Left renal pelvis (tissue), 4 donors: ENCODE measurements around the gene MAGEA8. TPM values are rescaled to one million over a fixed set of nuclear protein-coding genes. Genes with fewer than 3 reads are reported as not detected.
"Not testable (repeated sequence)": the region's sequence is repeated elsewhere in the genome, so short reads cannot be mapped to it uniquely, and the experiment has no call there.

ENCODE experiments used
- DNase-seq, 4 donors: peaks; one replicate each; pipeline ENCODE4 v3.0.0-alpha.2; 2013; ENCODE audit warnings: low read depth in 4 of 4, low spot score in 3 of 4
- polyA plus RNA-seq, 4 donors: library from polyadenylated mRNA; unstranded; fragments of 120-200 nt; gene quantifications; one replicate each; pipeline ENCODE4 v1.2.1, GENCODE V29; 2013; ENCODE audit not compliant: insufficient read length in 4 of 4

The MAGEA8 gene
- polyA plus RNA-seq, 4 donors = 0.10 to 0.41 (median 0.18) TPM

DNA sequence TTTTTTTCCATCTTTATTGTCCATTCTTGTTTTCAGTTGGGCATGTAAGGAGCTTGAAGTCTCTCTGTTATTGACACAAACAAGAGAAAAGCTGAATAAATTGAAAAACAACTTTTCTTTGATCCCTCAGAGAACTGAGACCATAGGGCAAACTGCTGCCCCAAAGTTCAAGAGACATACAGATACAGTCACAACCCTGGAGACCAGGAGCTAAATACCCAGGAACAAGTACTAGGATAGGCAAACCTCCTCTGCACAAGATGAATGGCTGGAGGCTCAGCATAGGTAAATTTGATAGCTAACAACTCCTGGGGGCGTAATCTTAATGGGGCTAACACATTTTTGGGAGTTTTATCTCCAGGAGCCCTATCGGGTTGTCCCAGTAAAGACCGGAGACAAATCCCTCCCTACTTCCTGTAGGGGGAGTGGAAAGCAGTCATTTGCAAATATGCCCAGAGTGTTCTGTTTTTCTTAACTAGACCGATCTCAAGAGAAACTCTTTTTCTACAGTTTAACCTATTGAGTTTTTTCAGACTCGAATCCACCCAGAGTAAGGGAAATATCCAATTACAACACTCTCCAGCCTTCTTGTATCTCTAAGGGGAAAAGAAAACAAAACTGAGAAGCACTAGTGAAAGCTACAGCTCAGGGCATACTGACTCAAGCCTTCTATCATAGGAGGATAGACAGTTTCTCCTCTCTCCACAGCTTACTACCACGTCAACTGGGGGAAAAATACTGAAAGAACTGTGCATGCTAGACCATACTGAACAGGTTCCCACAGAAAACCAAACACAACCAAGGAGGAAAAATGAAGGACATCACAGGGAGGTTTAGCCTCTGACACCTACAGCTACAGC is 23.1 kb downstream of the MAGEA8 start:
- peak in 1 of 4 donors; percentile 6 for DNase-seq

DNA sequence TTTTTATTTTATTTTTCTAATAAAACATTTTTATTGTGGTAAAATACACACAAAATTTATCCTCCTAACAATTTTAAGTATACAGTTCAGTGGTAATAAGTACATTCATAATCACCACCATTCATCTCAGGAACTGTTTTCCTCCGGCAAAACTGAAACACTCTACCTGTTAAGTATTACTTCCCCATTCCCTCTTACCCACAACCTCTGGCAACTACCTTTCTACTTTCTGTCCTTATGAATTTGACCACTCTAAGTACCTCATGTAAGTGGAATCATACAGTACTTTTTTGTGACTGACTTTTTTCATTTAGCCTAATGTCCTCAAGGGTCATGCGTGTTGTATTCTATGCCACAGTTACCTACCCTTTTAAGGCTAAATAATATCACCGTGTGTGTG is 27.3 kb downstream of the MAGEA8 start:
- no peak for DNase-seq

DNA sequence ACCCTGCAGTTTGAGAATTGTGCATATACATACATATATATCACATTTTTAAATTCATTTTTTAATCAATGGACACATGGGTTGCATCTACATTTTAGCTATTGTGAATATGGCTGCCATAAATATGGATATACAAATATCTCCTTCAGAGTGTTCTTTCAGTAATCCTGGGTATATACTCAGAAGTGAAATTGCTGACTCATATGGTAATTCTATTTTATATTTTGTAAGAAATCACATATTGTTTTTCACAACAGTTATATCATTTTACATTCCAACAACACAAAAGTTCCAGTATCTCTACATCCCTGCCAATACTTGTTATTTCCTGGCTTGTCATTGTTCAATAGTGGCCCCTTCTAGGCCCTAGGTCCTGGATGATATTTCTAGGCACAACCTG is 27.7 kb downstream of the MAGEA8 start:
- DNase-seq = no peak

DNA sequence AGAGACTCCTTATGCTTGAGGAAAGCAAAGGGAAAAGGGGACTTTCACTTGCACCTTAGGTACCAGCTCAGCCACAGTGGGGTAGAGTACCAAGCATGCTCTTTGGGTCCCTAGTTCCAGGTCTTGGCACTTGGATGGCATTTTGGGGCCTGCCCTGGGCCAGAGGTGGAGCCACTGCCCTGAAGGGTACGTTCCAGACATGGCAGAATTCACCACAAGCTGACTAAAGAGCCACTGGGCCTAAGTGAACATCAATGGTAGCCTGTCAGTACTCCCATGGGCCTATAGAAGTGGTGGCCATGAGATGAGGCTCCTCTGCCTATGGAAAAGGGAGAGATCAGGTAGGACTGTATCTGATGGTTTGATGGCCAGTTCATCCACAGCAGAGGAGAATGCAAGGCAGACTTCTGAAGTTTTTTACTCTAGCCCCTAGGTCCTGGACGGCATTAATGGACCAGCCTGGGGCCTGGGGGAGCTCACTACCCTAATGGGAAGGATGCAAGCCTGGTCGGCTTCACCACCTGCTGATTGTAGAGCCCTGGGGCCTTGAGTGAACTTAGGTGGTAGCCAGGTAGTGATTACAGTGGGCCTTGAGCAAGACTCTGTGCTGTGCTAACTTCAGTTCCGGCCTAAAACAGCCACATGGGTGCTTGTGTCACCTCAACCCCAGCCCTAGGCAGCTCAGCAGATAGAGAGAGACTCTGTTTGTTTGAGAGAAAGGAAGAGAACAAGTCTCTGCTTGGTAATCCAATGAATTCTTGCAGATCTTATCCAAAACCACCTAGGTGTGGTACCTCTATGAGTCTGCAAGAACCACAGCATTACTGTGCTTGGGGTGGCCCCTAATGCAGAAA is 28.6 kb downstream of the MAGEA8 start:
- no peak for DNase-seq

DNA sequence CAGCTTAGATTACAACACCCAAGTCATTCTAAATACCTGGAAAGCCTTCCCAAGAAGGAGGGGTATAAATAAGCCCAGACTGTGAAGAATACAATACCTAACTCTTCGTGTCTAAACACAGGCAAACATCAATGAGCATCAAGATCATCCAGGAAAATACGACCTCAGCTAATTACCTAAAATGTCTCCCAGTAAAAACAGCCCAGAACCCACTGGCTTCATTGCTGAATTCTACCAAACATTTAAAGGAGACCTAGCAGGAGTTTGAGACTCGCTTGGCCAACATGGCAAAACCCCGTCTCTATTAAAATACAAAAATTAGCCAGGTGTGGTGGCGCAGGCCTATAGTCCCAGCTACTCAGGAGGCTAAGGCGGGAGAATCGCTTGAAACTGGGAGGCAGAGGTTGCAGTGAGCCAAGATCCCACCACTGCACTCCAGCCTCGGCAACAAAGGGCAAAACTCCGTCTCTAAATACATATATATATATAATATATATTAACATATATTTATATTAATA is 29.3 kb downstream of the MAGEA8 start:
- no peak for DNase-seq

DNA sequence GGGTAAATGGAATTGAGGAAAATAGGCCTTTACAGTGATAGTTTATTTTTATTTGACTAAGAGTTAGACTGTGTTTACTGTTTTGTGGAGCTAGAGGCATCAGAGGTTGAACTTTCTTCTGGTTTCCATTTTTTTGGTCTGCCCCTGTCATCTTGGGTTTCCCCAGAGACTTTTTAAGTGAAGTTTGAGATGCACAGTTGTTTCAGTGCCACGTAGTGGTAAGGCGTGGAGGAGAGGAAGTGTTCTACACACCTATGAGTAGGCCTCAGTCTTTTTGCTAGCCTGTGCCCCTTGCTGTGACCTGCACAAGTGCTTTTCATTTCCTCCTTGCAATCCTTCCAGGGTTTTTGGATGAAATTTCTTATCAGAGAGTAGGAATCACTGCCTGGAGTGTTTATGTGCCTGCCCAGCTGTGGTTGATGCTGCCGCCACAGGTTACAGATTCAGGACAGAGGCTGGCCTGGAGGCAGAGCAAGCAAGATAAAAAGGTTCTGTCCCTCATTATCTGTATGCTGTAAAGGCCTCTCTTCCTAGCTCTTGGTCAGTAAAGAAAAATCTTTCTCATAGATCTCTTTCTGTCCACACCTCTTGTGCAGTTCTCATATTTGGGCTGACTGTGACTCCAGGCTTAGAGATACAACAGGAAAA is 35.9 kb downstream of the MAGEA8 start:
- DNase-seq = no peak

DNA sequence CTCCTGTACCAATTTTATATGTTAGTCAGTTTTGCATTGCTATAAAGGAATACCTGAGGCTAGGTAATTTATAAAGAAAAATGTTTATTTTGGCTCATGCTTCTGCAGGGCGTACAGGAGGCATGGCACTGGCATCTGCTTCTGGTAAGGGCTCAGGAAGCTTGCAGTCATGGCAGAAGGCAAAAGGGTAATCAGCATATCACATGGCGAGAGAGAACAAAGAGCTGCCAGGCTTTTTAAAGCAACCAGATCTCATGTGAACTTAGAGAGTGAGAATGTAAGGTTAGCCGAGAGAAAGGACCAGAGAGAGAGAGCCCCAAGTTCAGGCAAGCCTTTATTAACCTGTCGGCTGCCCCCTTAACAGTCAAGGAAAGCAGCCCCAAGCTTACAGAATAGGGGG is 42.9 kb downstream of the MAGEA8 start:
- DNase-seq = not testable (repeated sequence)

DNA sequence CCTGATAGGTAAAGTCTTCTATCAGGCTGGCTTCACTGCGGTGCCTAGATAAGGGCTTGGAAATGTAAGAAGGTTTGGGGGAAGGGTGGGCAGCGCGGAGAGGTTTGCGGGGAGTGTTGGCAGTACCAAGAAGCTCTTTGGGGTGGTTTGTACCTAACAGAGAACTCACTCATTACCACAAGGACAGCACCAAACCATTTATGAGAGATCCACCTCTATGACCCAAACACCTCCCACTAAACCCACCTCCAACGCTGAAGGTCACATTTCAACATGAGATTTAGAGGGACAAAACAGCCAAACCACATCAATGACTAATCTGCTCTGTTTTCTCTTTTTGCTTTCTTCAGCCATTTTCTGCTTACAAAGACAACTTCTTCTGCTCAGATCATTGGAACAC is 43.5 kb downstream of the MAGEA8 start:
- not testable (repeated sequence) for DNase-seq

DNA sequence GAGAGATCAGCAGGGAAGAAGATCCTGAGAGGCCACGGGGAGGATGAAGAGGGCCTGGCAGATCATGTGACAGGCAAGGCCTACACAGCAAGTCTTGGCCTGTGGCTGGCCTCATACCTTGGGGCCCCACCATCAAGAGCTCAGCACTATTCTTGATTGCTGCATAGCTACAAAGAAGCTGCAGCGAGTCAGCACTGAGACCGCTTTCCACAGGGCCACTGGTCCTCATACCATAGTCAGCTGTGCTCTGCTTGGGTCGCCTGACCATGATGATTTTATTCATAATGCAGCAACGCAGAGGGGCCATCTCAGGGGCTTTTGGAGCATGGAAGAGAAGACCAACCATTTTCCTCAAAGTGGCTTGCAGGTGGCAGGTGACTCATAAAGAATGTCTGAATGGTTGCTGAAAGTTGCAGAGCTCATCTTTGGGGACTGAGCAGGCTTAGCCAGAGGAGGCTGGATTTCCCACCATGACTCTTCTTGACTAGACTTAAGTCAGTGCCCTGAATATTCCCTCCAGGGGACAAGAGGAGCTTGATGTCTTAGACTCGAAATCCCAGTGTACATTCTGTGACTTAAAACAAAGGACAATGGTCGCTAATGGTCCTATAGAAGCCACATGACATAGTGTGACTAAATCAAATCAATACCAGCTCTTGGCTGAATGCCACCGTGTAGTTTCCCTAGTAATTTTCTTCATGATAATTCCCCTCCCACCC is 46.4 kb downstream of the MAGEA8 start:
- DNase-seq = not testable (repeated sequence)

DNA sequence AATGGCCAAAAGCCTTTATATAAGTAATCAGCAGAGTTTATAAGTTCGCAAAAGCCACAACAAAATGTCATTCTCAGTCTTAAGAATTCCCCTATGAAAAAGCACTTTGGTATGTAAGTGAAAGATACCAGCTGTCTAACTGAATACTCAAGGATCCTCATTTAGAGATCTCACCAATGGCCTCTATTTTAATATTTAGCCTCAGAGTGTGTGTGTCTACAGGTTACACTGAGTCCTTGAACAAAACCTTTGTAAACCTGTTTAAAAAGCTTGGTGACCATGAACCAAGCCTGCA is 46.9 kb downstream of the MAGEA8 start:
- not testable (repeated sequence) for DNase-seq

DNA sequence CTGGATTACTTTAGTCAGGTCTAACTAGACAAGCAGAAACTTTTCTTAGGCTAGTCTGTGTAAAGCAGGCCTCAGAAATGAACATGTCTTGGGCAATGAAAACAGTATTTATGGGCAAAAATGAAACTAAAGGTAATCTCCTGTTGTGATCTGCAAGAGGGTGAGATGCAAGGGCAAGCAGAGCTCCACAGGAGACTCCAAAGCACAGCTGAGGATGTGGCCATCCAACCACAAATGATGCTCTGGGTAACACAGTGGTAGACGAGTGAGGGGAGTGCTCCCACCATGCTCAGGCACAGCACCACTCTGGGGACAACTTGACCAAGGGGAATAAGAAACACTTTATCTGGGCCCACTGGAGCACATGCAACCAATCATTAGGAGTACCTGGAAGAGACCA is 47.7 kb downstream of the MAGEA8 start:
- DNase-seq = not testable (repeated sequence)

DNA sequence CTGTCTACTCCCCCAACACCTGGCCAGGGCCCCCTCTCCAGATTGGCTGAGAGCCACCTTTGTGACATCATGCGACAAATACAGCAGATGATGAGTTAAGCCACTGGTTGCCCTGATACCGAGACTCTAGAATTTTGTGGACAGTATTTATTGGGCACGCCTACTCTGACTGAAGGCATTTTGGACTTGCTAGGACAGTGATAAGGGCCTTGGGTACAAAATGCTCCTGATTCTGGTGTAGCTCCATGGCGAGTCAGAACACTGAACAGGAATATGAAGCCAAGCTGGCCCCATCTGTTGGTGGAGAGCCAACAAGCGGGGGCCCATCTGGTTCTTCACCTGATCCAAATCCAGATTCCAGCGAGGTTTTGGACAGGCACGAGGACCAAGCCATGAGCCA is 48.4 kb downstream of the MAGEA8 start, which contains the start of gene HSFX4:
Gene HSFX4, plus strand, starts transcription at position 174 of the 400 bp plus-strand sequence. Its CDS starts 72 bp downstream, at position 246.
- DNase-seq = not testable (repeated sequence)

DNA sequence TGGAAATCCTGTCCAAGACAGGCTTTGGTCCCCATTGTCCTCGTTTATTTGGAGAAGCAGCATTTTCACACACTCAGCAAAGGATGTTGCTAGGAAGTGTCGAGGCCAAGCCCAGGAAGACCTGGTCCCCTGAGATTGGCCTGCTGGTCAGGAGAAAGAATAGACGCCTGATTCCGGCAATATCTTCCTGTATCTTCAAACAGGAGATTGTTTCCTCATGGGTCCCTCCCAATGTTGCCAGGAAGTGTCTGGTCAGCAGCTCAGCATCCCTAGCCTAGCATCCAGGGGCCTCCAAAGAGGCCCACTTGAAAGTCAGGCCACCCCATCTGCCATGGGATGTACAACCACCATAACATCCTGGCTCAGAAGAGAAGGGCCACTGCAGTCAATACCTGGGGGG is 50.4 kb downstream of the MAGEA8 start:
- not testable (repeated sequence) for DNase-seq

DNA sequence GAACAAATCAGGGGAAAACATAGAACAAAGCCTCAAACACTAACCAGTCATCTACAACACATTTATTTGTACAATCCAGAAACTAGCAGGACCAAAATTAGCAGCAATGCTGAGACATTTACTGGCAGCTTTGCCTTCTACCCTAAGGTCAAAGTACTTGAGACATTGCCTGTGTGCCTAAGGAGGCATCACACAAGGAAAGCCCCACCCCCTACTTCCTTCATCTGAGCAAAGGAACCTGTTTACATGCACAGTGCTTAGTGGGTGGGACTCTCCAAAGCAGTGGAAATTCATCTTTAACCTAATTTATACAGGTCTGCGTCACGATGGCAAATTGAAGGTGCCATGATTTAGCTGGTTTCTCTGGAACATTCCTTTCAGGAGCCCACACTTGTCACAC is 51.2 kb downstream of the MAGEA8 start:
- DNase-seq = not testable (repeated sequence)

DNA sequence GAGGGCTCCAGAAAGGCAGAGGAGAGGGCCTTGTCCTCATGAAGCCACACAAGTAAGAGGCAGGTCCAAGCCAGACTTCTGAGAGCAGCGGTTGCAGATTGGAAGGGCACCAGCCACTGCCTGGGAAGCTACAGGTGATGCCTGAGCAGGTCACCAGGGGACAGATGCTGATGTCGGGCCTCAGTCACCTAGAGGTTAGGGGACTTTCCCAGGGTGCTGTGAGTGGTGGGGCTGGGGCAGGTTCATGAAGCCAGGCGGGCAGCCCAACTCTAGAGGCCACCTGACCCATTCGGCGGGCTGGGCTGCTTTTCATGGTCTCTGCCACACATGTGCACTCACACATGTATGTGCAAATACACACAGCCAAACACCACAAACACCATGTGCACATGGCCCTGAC is 52.0 kb downstream of the MAGEA8 start:
- DNase-seq = not testable (repeated sequence)

DNA sequence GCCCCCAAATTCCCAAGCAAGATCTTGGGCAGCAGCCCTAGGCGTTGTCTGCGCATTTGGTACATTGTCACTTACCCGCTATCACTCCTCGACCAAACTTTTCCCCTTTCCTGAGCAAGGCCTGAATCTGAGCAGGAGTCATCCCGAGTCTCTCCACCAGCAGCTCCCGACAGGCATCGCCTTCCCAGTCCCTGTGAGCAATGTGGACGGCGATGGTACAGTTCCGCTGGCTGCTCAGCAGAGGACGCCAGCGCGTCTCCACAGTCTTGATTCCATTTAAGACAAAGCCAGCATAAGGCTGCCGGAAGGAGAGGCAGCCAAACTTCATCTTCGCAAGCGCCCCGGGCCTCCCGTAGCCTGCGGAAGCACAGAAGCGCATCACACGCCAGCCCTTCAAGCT is 52.6 kb downstream of the MAGEA8 start:
- not testable (repeated sequence) for DNase-seq
